Nephron progenitor cell (in vitro differentiated cells): ENCODE measurements around the gene ALG5.

Experiments
- DNase-seq: peaks from one replicate; pipeline ENCODE4 v3.0.0; 2021
- H3K27ac Mint-ChIP-seq: 2 replicates; pipeline ENCODE4 v1.8.0; 2021; ENCODE audit warnings: mild to moderate bottlenecking, moderate library complexity, mixed read lengths
- H3K27me3 Mint-ChIP-seq: 2 replicates; pipeline ENCODE4 v1.8.0; 2021; ENCODE audit warnings: mild to moderate bottlenecking, low read depth, mixed read lengths; ENCODE audit not compliant: poor library complexity
- H3K36me3 Mint-ChIP-seq: 2 replicates; pipeline ENCODE4 v1.8.0; 2021; ENCODE audit warnings: low read depth, mixed read lengths
- H3K4me1 Mint-ChIP-seq: 2 replicates; pipeline ENCODE4 v1.8.0; 2021; ENCODE audit warnings: mixed read lengths
- H3K4me3 Mint-ChIP-seq: 2 replicates; pipeline ENCODE4 v1.8.0; 2021; ENCODE audit warnings: mild to moderate bottlenecking, moderate library complexity, mixed read lengths
- H3K9me3 Mint-ChIP-seq: 2 replicates; pipeline ENCODE4 v1.8.0; 2021; ENCODE audit warnings: mild to moderate bottlenecking, moderate library complexity, mixed read lengths
- CTCF ChIP-seq: fragments of 200-600 bp; sonication (generic); IDR thresholded peaks from 2 replicates; pipeline ENCODE4 v1.5.0; 2021; ENCODE audit warnings: antibody characterized with exemption

ALG5 gene

GRCh38 chr13:37037241-37037640 is 38.1 kb upstream of the ALG5 start:
- H3K27ac Mint-ChIP-seq = no peak overlapping the region
- H3K9me3 Mint-ChIP-seq = peaks cover 15% of the 10 kb centered on the region
- no peak overlapping the region for H3K4me3 Mint-ChIP-seq
- no peaks in the 10 kb centered on the region for H3K4me1 Mint-ChIP-seq
- no peaks in the 10 kb centered on the region for H3K27me3 Mint-ChIP-seq
- H3K36me3 Mint-ChIP-seq = peaks cover 85% of the 10 kb centered on the region
- TF ChIP-seq CTCF = no peak
- no peak for DNase-seq

GRCh38 chr13:37029617-37030016 is 30.5 kb upstream of the ALG5 start:
- peaks cover 3% of the 10 kb centered on the region for H3K9me3 Mint-ChIP-seq
- H3K36me3 Mint-ChIP-seq = peaks cover 41% of the 10 kb centered on the region
- no peak for TF ChIP-seq CTCF
- H3K4me1 Mint-ChIP-seq = no peaks in the 10 kb centered on the region
- H3K27me3 Mint-ChIP-seq = no peaks in the 10 kb centered on the region
- no peak overlapping the region for H3K4me3 Mint-ChIP-seq
- no peak for DNase-seq
- H3K27ac Mint-ChIP-seq = no peak overlapping the region

GRCh38 chr13:37027639-37028038 is 28.5 kb upstream of the ALG5 start:
- no peak overlapping the region for H3K27ac Mint-ChIP-seq
- no peak for DNase-seq
- H3K4me1 Mint-ChIP-seq = no peaks in the 10 kb centered on the region
- no peak overlapping the region for H3K4me3 Mint-ChIP-seq
- H3K36me3 Mint-ChIP-seq = peaks cover 34% of the 10 kb centered on the region
- H3K27me3 Mint-ChIP-seq = no peaks in the 10 kb centered on the region
- TF ChIP-seq CTCF = no peak
- no peaks in the 10 kb centered on the region for H3K9me3 Mint-ChIP-seq

- Mint-ChIP-seq H3K27me3 (no peaks in the 10 kb centered on the region), H3K27ac (no peak overlapping the region), H3K4me3 (no peak overlapping the region), H3K36me3 (peaks cover 31% of the 10 kb centered on the region), H3K9me3 (no peaks in the 10 kb centered on the region), H3K4me1 (no peaks in the 10 kb centered on the region)
- DNase-seq = no peak
- no peak for TF ChIP-seq CTCF
These were observed 27.6 kb upstream of the ALG5 start for GRCh38 chr13:37026771-37027170.

- no peak overlapping the region for H3K27ac Mint-ChIP-seq
- no peak for DNase-seq
- H3K36me3 Mint-ChIP-seq = peaks cover 33% of the 10 kb centered on the region
- no peaks in the 10 kb centered on the region for H3K4me1 Mint-ChIP-seq
- no peaks in the 10 kb centered on the region for H3K27me3 Mint-ChIP-seq
- TF ChIP-seq CTCF = no peak
- no peak overlapping the region for H3K4me3 Mint-ChIP-seq
- H3K9me3 Mint-ChIP-seq = no peaks in the 10 kb centered on the region
These were observed 24.7 kb upstream of the ALG5 start for GRCh38 chr13:37023871-37024270.

- DNase-seq = no peak
- no peak for TF ChIP-seq CTCF
- H3K9me3 Mint-ChIP-seq = no peaks in the 10 kb centered on the region
- peak overlapping the region; percentile 73 for H3K27ac Mint-ChIP-seq
- H3K27me3 Mint-ChIP-seq = no peaks in the 10 kb centered on the region
- no peaks in the 10 kb centered on the region for H3K4me1 Mint-ChIP-seq
- H3K36me3 Mint-ChIP-seq = peaks cover 72% of the 10 kb centered on the region
- no peak overlapping the region for H3K4me3 Mint-ChIP-seq
These were observed 15.5 kb upstream of the ALG5 start for GRCh38 chr13:37014609-37015008.
